ENCODE results near the gene MINK1. TPM values are rescaled to one million over a fixed set of nuclear protein-coding genes. Genes with fewer than 3 reads are reported as not detected.

Gene MINK1
- total and polyA plus RNA-seq, 10 of the 15 experiments (the other 5 are each of a cell fraction or from before 2014, with no cell fraction given) = 0.08 to 55.6 (median 15.0) TPM

GRCh38 chr17:4840893-4841242 lies 7.7 kb downstream of the MINK1 start:
- Histone ChIP-seq H2AFZ (ENCODE audit: control insufficient read depth, low read depth, low read length) (no peak overlapping the region), H3K27me3 (replicated peaks in 1 of 2; ENCODE audit: control insufficient read depth in 2 of 2, insufficient read depth in 2 of 2, low read length in 1 of 2) (no peaks in the 10 kb centered on the region), H3K9me3 (replicated peaks; ENCODE audit: control insufficient read depth, insufficient read depth, low read length) (no peaks in the 10 kb centered on the region), H3K4me3 (no peak overlapping the region), H3K36me3 (ENCODE audit: control insufficient read depth in 2 of 2, insufficient read depth in 2 of 2, low read length in 1 of 2) (no peaks in the 10 kb centered on the region; a peak in 2 of 4 replicates), H4K20me1 (ENCODE audit: control insufficient read depth, insufficient read depth) (peaks cover 8% of the 10 kb centered on the region), H3K4me2 (ENCODE audit: control insufficient read depth, insufficient read depth) (peak overlapping the region; percentile 19; the same call in 1 of the 2 replicates), H3K4me1 (ENCODE audit: control insufficient read depth, insufficient read depth, low read length) (peaks cover 12% of the 10 kb centered on the region), H3K27ac (ENCODE audit: control insufficient read depth, insufficient read depth) (no peak overlapping the region), H3K79me2 (ENCODE audit: control insufficient read depth, insufficient read depth, low read length) (peaks cover 19% of the 10 kb centered on the region), H3K9ac (ENCODE audit: control insufficient read depth, insufficient read depth, low read length) (no peak overlapping the region; the same call in 1 of the 2 replicates)
- ChIA-PET SMC1A (ENCODE audit: uncharacterized antibody, unreplicated experiment) (no interaction called here), POLR2A (interaction anchor here (0.5 kb wide), 1 partner anchor 140 kb away, joined by 3 read pairs; no protein-coding TSS in a partner anchor), CTCF (interaction anchor here (1.2 kb wide), 1 partner anchor 50 kb away, joined by 5 read pairs; no protein-coding TSS in a partner anchor), RAD21 (ENCODE audit: unreplicated experiment) (interaction anchor here (0.6 kb wide), 1 partner anchor 130 kb away, joined by 3 read pairs; the partner anchor contains the start of gene ARRB2)
- FAIRE-seq (no peak), ATAC-seq (no peak; the same call in 1 of the 3 replicates), DNase-seq (ENCODE audit: low read depth, low spot score) (no peak)
- no TSS peak for BruUV-seq (replicated peaks)
- in situ Hi-C loops (cut with MboI) (no loop called here), intact Hi-C loops (cut with micrococcal nuclease; ENCODE audit: unreplicated experiment) (no loop called here)
- WGBS (ENCODE audit: insufficient coverage, insufficient replicate concordance, low lambda C conversion rate, missing lambda C conversion rate) = 85% methylated on average over 9 of the region's 10 CpGs
- TF ChIP-seq, protein P1, sequence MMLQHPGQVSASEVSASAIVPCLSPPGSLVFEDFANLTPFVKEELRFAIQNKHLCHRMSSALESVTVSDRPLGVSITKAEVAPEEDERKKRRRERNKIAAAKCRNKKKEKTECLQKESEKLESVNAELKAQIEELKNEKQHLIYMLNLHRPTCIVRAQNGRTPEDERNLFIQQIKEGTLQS (IDR thresholded peaks at IDR 0.05; ENCODE audit: borderline replicate concordance, extremely low read depth, low read depth, low read length) = no peak
- TF ChIP-seq MLLT1 (IDR thresholded peaks at IDR 0.05) (no peak), IKZF2 (IDR thresholded peaks at IDR 0.05) (no peak), ZNF384 (IDR thresholded peaks at IDR 0.05; ENCODE audit: borderline replicate concordance, low read depth, low read length) (no peak), MEF2A (IDR thresholded peaks at IDR 0.05; ENCODE audit: insufficient read depth, low read depth, low read length) (no peak), YBX1 (IDR thresholded peaks at IDR 0.05) (no peak), E4F1 (IDR thresholded peaks at IDR 0.05; ENCODE audit: borderline replicate concordance, partially characterized antibody) (no peak), SIX5 (IDR thresholded peaks at IDR 0.05; ENCODE audit: low read depth, low read length, severe bottlenecking) (no peak), NR2F1 (conservative IDR thresholded peaks at IDR 0.05) (no peak), DPF2 (IDR thresholded peaks at IDR 0.05) (no peak), HCFC1 (IDR thresholded peaks at IDR 0.05; ENCODE audit: low read length) (no peak), CTCF (IDR thresholded peaks at IDR 0.05 in 2 of 3, conservative IDR thresholded peaks at IDR 0.05 in 1 of 3; ENCODE audit: control insufficient read depth in 2 of 3, extremely low read depth in 1 of 3, insufficient read depth in 1 of 3, low read depth in 3 of 3, low read length in 3 of 3) (no peak), RB1 (IDR thresholded peaks at IDR 0.05; ENCODE audit: borderline replicate concordance) (no peak), KLF5 (IDR thresholded peaks at IDR 0.05; ENCODE audit: partially characterized antibody) (no peak)
- TF ChIP-seq, protein P2, sequence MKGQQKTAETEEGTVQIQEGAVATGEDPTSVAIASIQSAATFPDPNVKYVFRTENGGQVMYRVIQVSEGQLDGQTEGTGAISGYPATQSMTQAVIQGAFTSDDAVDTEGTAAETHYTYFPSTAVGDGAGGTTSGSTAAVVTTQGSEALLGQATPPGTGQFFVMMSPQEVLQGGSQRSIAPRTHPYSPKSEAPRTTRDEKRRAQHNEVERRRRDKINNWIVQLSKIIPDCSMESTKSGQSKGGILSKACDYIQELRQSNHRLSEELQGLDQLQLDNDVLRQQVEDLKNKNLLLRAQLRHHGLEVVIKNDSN (IDR thresholded peaks at IDR 0.05; ENCODE audit: borderline replicate concordance, extremely low read length, insufficient read depth, low read depth, low read length) = no peak
- TF ChIP-seq, protein P3, sequence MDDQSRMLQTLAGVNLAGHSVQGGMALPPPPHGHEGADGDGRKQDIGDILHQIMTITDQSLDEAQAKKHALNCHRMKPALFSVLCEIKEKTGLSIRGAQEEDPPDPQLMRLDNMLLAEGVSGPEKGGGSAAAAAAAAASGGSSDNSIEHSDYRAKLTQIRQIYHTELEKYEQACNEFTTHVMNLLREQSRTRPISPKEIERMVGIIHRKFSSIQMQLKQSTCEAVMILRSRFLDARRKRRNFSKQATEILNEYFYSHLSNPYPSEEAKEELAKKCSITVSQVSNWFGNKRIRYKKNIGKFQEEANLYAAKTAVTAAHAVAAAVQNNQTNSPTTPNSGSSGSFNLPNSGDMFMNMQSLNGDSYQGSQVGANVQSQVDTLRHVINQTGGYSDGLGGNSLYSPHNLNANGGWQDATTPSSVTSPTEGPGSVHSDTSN (IDR thresholded peaks at IDR 0.05; ENCODE audit: insufficient replicate concordance, low read depth, low read length) = no peak
